ENCODE measurements around the gene GABRB2. TPM values are rescaled to one million over a fixed set of nuclear protein-coding genes. Genes with fewer than 3 reads are reported as not detected.
"Not testable (repeated sequence)": the region's sequence is repeated elsewhere in the genome, so short reads cannot be mapped to it uniquely, and the experiment has no call there.

GABRB2 gene
- total RNA-seq, 2 experiments from 2014 or later: 1.4 to 5.1 TPM

DNA sequence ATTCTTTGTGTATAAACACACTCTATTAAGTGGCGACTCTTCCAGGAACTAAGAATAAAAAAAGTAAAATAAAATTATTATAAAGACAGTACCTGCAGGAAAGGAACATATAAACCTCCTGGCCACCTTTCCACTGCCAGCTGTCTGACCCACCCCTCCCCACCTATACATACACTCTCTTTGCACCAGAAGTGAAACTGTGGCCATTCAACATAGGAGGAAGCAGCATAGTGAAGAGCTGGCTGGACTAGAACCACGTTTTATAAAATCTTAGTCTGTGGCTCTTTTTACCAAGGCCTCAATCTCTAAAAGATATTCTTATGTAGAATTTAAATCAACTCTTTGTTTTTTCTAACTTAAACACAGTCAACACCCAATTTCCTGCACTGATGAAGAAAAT is 289.6 kb downstream of the GABRB2 start:
- H2AFZ ChIP-seq (ENCODE audit: low read length): no peak overlapping the region
- no peaks in the 10 kb centered on the region for H3K36me3 ChIP-seq (ENCODE audit: insufficient read depth, low read length)
- no peak for DNase-seq (ENCODE audit: low spot score)
- H3K79me2 ChIP-seq (ENCODE audit: insufficient read depth, low read depth, low read length): no peaks in the 10 kb centered on the region
- no peak overlapping the region for H3K4me2 ChIP-seq (ENCODE audit: low read length)
- no peaks in the 10 kb centered on the region for H4K20me1 ChIP-seq (ENCODE audit: insufficient read depth, low read length)
- no peak overlapping the region for H3K4me3 ChIP-seq (ENCODE audit: low read depth, low read length, poor library complexity, severe bottlenecking)
- no peak overlapping the region for H3K27ac ChIP-seq (ENCODE audit: low read depth, low read length, poor library complexity, severe bottlenecking)
- CTCF ChIA-PET (ENCODE audit: unreplicated experiment): no interaction called here
- intact Hi-C loops (cut with micrococcal nuclease; ENCODE audit: unreplicated experiment): no loop called here
- TF ChIP-seq EZH2phosphoT487 (IDR thresholded peaks at IDR 0.05; ENCODE audit: borderline replicate concordance, low read depth, low read length): no peak
- TF ChIP-seq, protein P1, sequence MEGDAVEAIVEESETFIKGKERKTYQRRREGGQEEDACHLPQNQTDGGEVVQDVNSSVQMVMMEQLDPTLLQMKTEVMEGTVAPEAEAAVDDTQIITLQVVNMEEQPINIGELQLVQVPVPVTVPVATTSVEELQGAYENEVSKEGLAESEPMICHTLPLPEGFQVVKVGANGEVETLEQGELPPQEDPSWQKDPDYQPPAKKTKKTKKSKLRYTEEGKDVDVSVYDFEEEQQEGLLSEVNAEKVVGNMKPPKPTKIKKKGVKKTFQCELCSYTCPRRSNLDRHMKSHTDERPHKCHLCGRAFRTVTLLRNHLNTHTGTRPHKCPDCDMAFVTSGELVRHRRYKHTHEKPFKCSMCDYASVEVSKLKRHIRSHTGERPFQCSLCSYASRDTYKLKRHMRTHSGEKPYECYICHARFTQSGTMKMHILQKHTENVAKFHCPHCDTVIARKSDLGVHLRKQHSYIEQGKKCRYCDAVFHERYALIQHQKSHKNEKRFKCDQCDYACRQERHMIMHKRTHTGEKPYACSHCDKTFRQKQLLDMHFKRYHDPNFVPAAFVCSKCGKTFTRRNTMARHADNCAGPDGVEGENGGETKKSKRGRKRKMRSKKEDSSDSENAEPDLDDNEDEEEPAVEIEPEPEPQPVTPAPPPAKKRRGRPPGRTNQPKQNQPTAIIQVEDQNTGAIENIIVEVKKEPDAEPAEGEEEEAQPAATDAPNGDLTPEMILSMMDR (conservative IDR thresholded peaks at IDR 0.05; ENCODE audit: low read length): no peak
- no TSS peak for BruUV-seq (replicated peaks)
- H3K4me1 ChIP-seq (ENCODE audit: insufficient read depth, low read length, poor library complexity, severe bottlenecking): no peaks in the 10 kb centered on the region
- POLR2A ChIA-PET: interaction anchor here (0.7 kb wide), 1 partner anchor 1528 kb away, joined by 4 read pairs; no protein-coding TSS in a partner anchor
- H3K9me3 ChIP-seq (ENCODE audit: low read length): no peaks in the 10 kb centered on the region
- H3K9me2 ChIP-seq (ENCODE audit: insufficient read depth, low read length): no peaks in the 10 kb centered on the region

DNA sequence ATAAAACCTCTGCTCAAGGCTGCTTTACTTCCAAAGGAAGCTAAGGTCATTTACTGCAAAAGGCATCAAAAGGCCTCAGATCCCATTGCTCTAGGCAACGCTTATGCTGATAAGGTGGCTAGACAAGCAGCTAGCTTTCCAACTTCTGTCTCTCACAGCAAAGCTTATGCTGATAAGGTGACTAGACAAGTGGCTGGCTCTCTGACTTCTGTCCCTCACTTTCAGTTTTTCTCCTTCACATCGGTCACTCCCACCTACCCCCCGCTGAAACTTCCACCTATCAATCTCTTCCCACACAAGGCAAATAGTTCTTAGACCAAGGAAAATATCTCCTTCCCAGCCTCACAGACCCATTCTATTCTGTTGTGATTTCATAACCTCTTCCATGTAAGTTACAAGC is 293.6 kb downstream of the GABRB2 start:
- intact Hi-C loops (cut with micrococcal nuclease; ENCODE audit: unreplicated experiment); BruUV-seq (replicated peaks): not testable (repeated sequence)

DNA sequence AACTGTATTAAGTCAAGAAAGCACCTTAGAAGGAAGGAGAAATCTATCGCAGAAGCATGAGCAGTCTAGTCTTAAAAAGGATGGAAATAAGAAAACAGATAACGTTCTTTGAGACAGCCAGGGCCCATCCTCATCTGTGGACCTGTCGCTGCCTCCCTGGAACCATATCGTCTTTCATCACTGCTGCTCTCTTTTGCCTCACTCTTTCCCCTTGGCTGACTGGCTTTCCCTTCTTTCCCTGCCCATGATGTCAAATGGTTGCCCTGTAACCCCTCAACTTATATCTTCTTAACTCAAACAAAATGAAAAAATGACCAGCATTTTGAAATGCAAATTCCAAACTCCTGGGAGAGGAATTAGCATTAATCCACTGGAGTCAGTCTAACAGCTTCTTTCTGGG is 299.8 kb downstream of the GABRB2 start:
- Histone ChIP-seq H3K36me3 (ENCODE audit: insufficient read depth, low read length) (no peaks in the 10 kb centered on the region), H3K4me3 (ENCODE audit: low read depth, low read length, poor library complexity, severe bottlenecking) (no peak overlapping the region), H3K4me1 (ENCODE audit: insufficient read depth, low read length, poor library complexity, severe bottlenecking) (no peaks in the 10 kb centered on the region), H4K20me1 (ENCODE audit: insufficient read depth, low read length) (no peaks in the 10 kb centered on the region), H3K9me3 (ENCODE audit: low read length) (no peaks in the 10 kb centered on the region), H3K4me2 (ENCODE audit: low read length) (no peak overlapping the region), H3K79me2 (ENCODE audit: insufficient read depth, low read depth, low read length) (no peaks in the 10 kb centered on the region), H3K27ac (ENCODE audit: low read depth, low read length, poor library complexity, severe bottlenecking) (no peak overlapping the region), H2AFZ (ENCODE audit: low read length) (no peak overlapping the region), H3K9me2 (ENCODE audit: insufficient read depth, low read length) (no peaks in the 10 kb centered on the region)
- ChIA-PET POLR2A (interaction anchor here (0.6 to 1.1 kb wide), 2 partner anchors 737 to 1598 kb away, joined by 3 to 5 read pairs; no protein-coding TSS in a partner anchor), CTCF (ENCODE audit: unreplicated experiment) (no interaction called here)
- BruUV-seq (replicated peaks): no TSS peak
- TF ChIP-seq, protein P1 (conservative IDR thresholded peaks at IDR 0.05; ENCODE audit: low read length): no peak
- TF ChIP-seq EZH2phosphoT487 (IDR thresholded peaks at IDR 0.05; ENCODE audit: borderline replicate concordance, low read depth, low read length): no peak
- no peak for DNase-seq (ENCODE audit: low spot score)
- intact Hi-C loops (cut with micrococcal nuclease; ENCODE audit: unreplicated experiment): no loop called here

More for the DNA sequence above, 293.6 kb downstream of the GABRB2 start:
- H4K20me1 ChIP-seq (ENCODE audit: insufficient read depth, low read length); H3K9me3 ChIP-seq (ENCODE audit: low read length); H2AFZ ChIP-seq (ENCODE audit: low read length); POLR2A ChIA-PET; H3K9me2 ChIP-seq (ENCODE audit: insufficient read depth, low read length); H3K4me1 ChIP-seq (ENCODE audit: insufficient read depth, low read length, poor library complexity, severe bottlenecking); H3K4me2 ChIP-seq (ENCODE audit: low read length); H3K79me2 ChIP-seq (ENCODE audit: insufficient read depth, low read depth, low read length); DNase-seq (ENCODE audit: low spot score); CTCF ChIA-PET (ENCODE audit: unreplicated experiment); H3K27ac ChIP-seq (ENCODE audit: low read depth, low read length, poor library complexity, severe bottlenecking); H3K4me3 ChIP-seq (ENCODE audit: low read depth, low read length, poor library complexity, severe bottlenecking); H3K36me3 ChIP-seq (ENCODE audit: insufficient read depth, low read length): not testable (repeated sequence)

DNA sequence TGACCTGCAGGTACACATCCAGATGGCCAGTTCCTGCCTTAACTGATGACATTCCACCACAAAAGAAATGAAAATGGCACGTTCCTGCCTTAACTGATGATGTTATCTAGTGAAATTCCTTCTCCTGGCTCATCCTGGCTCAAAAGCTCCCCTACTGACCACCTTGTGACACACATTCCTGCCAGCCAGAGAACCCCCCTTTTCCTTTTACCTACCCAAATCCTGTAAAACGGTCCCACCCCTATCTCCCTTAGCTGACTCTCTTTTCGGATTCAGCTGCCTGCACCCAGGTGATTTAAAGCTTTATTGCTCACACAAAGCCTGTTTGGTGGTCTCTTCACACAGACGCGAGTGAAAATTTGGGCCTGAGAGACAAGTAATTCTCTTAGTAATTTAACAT is 300.7 kb downstream of the GABRB2 start:
- POLR2A ChIA-PET: interaction anchor here (1.1 kb wide), 1 partner anchor 736 kb away, joined by 3 read pairs; no protein-coding TSS in a partner anchor
- H3K9me3 ChIP-seq (ENCODE audit: low read length); H3K4me2 ChIP-seq (ENCODE audit: low read length); DNase-seq (ENCODE audit: low spot score); H3K4me3 ChIP-seq (ENCODE audit: low read depth, low read length, poor library complexity, severe bottlenecking); H4K20me1 ChIP-seq (ENCODE audit: insufficient read depth, low read length); H3K27ac ChIP-seq (ENCODE audit: low read depth, low read length, poor library complexity, severe bottlenecking); H3K9me2 ChIP-seq (ENCODE audit: insufficient read depth, low read length); H2AFZ ChIP-seq (ENCODE audit: low read length); H3K4me1 ChIP-seq (ENCODE audit: insufficient read depth, low read length, poor library complexity, severe bottlenecking); CTCF ChIA-PET (ENCODE audit: unreplicated experiment); BruUV-seq (replicated peaks); H3K36me3 ChIP-seq (ENCODE audit: insufficient read depth, low read length); H3K79me2 ChIP-seq (ENCODE audit: insufficient read depth, low read depth, low read length); intact Hi-C loops (cut with micrococcal nuclease; ENCODE audit: unreplicated experiment): not testable (repeated sequence)
